HepG2 (cell line): ENCODE measurements around the gene BBS4. TPM values are rescaled to one million over a fixed set of nuclear protein-coding genes. Genes with fewer than 3 reads are reported as not detected.

Source experiments
- ATAD3A ChIP-seq: sonication (generic); formaldehyde crosslinking; IDR thresholded peaks from 2 replicates; pipeline ENCODE4 v1.4.0; 2020; ENCODE audit warnings: missing genetic modification reagents
- BRD4 ChIP-seq: sonication (generic); formaldehyde crosslinking; IDR thresholded peaks from 2 replicates; pipeline ENCODE4 v1.4.0; 2020; ENCODE audit warnings: missing genetic modification reagents
- CHD2 ChIP-seq: IDR thresholded peaks from 2 replicates; pipeline ENCODE4 v1.6.1; 2011; ENCODE audit warnings: low read depth, low read length, improper control_type of control experiment
- HOXA3 ChIP-seq: sonication (generic); formaldehyde crosslinking; IDR thresholded peaks from 2 replicates; pipeline ENCODE4 v1.5.0; 2020; ENCODE audit warnings: missing genetic modification reagents
- HOXD1 ChIP-seq: sonication (generic); formaldehyde crosslinking; IDR thresholded peaks from 2 replicates; pipeline ENCODE4 v1.5.0; 2020; ENCODE audit warnings: missing genetic modification reagents
- MXD1 ChIP-seq: sonication (generic); formaldehyde crosslinking; IDR thresholded peaks from 2 replicates; pipeline ENCODE4 v1.4.0; 2020; ENCODE audit warnings: mild to moderate bottlenecking, missing genetic modification reagents
- PAWR ChIP-seq: sonication (generic); formaldehyde crosslinking; IDR thresholded peaks from 2 replicates; pipeline ENCODE4 v1.4.0; 2020; ENCODE audit warnings: missing genetic modification reagents, mild to moderate bottlenecking, borderline replicate concordance
- REPIN1 ChIP-seq: sonication (generic); formaldehyde crosslinking; IDR thresholded peaks from 2 replicates; pipeline ENCODE4 v1.8.0; 2022; ENCODE audit warnings: missing genetic modification reagents, low read depth, mild to moderate bottlenecking, borderline replicate concordance
- REXO4 ChIP-seq: sonication (generic); formaldehyde crosslinking; IDR thresholded peaks from 2 replicates; pipeline ENCODE4 v1.8.0; 2022; ENCODE audit warnings: missing genetic modification reagents, mild to moderate bottlenecking, borderline replicate concordance
- SIN3B ChIP-seq: fragments of 150-350 bp; IDR thresholded peaks from 2 replicates; pipeline ENCODE4 v1.6.1; 2014; ENCODE audit warnings: low read length
- SP140L ChIP-seq: sonication (generic); formaldehyde crosslinking; IDR thresholded peaks from 2 replicates; pipeline ENCODE4 v1.4.0; 2020; ENCODE audit warnings: missing genetic modification reagents, borderline replicate concordance
- ZBTB33 ChIP-seq: sonication (generic); formaldehyde crosslinking; IDR thresholded peaks from 2 replicates; pipeline ENCODE4 v1.4.0; 2020; ENCODE audit warnings: missing genetic modification reagents
- ZKSCAN1 ChIP-seq: fragments of 150-350 bp; IDR thresholded peaks from 2 replicates; pipeline ENCODE4 v1.6.1; 2014; ENCODE audit warnings: low read length
- ZMAT3 ChIP-seq: sonication (generic); formaldehyde crosslinking; conservative IDR thresholded peaks from 2 replicates; pipeline ENCODE4 v1.7.0; 2021; ENCODE audit warnings: missing genetic modification reagents
- ZNF280D ChIP-seq: sonication (generic); formaldehyde crosslinking; IDR thresholded peaks from 2 replicates; pipeline ENCODE4 v1.5.1; 2020; ENCODE audit warnings: mild to moderate bottlenecking, missing genetic modification reagents
- ZNF317 ChIP-seq: sonication (generic); formaldehyde crosslinking; IDR thresholded peaks from 2 replicates; pipeline ENCODE4 v1.5.0; 2020; ENCODE audit warnings: mild to moderate bottlenecking, missing genetic modification reagents
- ZNF556 ChIP-seq: sonication (generic); formaldehyde crosslinking; IDR thresholded peaks from 2 replicates; pipeline ENCODE4 v1.4.0; 2020; ENCODE audit warnings: mild to moderate bottlenecking, missing genetic modification reagents, borderline replicate concordance
- ZNF577 ChIP-seq: sonication (generic); formaldehyde crosslinking; IDR thresholded peaks from 2 replicates; pipeline ENCODE4 v1.4.0; 2020; ENCODE audit warnings: mild to moderate bottlenecking, low read depth, missing genetic modification reagents, borderline replicate concordance
- polyA plus RNA-seq, 8 experiments: library from polyadenylated mRNA; depleted of rRNA in 3 of 8; stranded (reverse) in 7 of 8; unstranded in 1 of 8; fragments of >200 nt; fragmentation: Illumina TruSeq in 4 of 8; extraction: Trizol in 4 of 8; gene quantifications; 2 replicates each; pipeline versions ENCODE4 v1.2.1 to v1.2.3, GENCODE V29; 2011 to 2016; ENCODE audit warnings: low read depth in 4 of 8, missing spikeins in 1 of 8, mixed read lengths in 1 of 8; ENCODE audit not compliant: insufficient read depth in 1 of 8
- total RNA-seq, 5 experiments: library from RNA; depleted of rRNA; stranded (reverse); fragments of >200 nt; fragmentation: Illumina TruSeq; extraction: Trizol; gene quantifications; 2 replicates each; pipeline ENCODE4 v1.2.3, GENCODE V29; 2016; ENCODE audit warnings: low read depth in 1 of 5
- TF ChIP-seq, protein P1 (sequence below): sonication (generic); formaldehyde crosslinking; IDR thresholded peaks from 2 replicates; pipeline ENCODE4 v1.4.0; 2020; ENCODE audit warnings: mild to moderate bottlenecking, missing genetic modification reagents
- TF ChIP-seq, protein P2 (sequence below): sonication (generic); formaldehyde crosslinking; IDR thresholded peaks from 2 replicates; pipeline ENCODE4 v1.4.0; 2020; ENCODE audit warnings: missing genetic modification reagents

The BBS4 gene
- total and polyA plus RNA-seq, 2 of the 13 experiments (the other 11 are each of a cell fraction or from before 2014, with no cell fraction given): 16.0 to 21.3 TPM

DNA sequence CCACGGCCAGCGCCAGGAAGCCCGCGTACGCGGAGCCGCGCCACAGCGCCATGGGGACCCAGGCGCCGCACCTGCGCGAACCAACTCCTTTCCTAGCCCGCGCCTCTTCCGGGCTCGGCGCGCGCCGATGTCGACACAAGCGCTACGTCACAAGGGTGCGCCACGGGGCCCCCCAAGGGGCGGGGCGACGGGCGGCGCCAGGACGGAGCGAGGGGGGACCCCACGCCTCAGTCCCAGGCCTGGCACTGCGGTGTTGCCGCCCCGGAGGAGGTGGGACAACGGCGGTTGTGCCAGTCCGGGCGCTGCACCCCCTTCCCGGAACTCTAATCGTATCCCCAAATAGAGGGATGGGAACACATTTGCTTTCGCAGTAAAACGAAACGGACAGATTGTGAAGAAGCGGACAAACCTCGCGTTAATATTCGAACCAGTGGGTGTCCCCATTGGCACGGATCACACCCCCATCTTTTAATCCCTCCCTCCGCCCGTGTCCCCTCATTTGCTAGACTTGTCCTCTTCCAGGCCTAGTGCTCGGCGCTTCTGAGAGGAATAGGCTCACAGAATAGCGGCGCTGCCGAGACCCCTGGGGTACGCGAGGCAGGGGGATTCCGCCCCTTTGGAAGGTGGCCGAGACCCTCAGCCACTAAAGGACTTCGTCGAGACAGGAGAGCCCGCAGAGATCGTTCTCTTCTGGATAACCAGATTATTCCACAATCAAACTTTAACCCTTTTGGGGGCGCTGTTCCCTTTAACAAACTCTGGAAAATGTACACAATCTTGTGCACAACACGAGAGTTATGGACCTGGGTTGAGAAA, 97.8 kb downstream of the BBS4 start, which contains the start of gene ADPGK (continued):
- peak; percentile 53; the same call in 1 of the 2 replicates for TF ChIP-seq BRD4 (CRISPR knock-in tag)
- TF ChIP-seq ZBTB33 (CRISPR knock-in tag): peak; percentile 37; the same call in 1 of the 2 replicates
- no peak for TF ChIP-seq PAWR (CRISPR knock-in tag)
- TF ChIP-seq, protein P1, sequence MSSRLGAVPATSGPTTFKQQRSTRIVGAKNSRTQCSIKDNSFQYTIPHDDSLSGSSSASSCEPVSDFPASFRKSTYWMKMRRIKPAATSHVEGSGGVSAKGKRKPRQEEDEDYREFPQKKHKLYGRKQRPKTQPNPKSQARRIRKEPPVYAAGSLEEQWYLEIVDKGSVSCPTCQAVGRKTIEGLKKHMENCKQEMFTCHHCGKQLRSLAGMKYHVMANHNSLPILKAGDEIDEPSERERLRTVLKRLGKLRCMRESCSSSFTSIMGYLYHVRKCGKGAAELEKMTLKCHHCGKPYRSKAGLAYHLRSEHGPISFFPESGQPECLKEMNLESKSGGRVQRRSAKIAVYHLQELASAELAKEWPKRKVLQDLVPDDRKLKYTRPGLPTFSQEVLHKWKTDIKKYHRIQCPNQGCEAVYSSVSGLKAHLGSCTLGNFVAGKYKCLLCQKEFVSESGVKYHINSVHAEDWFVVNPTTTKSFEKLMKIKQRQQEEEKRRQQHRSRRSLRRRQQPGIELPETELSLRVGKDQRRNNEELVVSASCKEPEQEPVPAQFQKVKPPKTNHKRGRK (CRISPR knock-in tag): no peak
- TF ChIP-seq ZNF280D (CRISPR knock-in tag): 0 out of 2 replicates have a peak, but pooled peaks have one; percentile 48
- TF ChIP-seq ZKSCAN1: peak; percentile 73; the same call in 1 of the 2 replicates
- no peak; the same call in 1 of the 2 replicates for TF ChIP-seq SP140L (CRISPR knock-in tag)
- 0 out of 2 replicates have a peak, but pooled peaks have one; percentile 13 for TF ChIP-seq CHD2
- peak; percentile 90 for TF ChIP-seq REPIN1 (CRISPR knock-in tag)
- peak; percentile 95 for TF ChIP-seq ZMAT3 (CRISPR knock-in tag)
- peak; percentile 98 for TF ChIP-seq HOXA3 (CRISPR knock-in tag)
- no peak for TF ChIP-seq REXO4 (CRISPR knock-in tag)
- TF ChIP-seq HOXD1 (CRISPR knock-in tag): peak; percentile 88
- TF ChIP-seq MXD1 (CRISPR knock-in tag): peak; percentile 89
- 0 out of 2 replicates have a peak, but pooled peaks have one; percentile 70 for TF ChIP-seq ATAD3A (CRISPR knock-in tag)
- peak; percentile 94 for TF ChIP-seq SIN3B
- TF ChIP-seq, protein P2, sequence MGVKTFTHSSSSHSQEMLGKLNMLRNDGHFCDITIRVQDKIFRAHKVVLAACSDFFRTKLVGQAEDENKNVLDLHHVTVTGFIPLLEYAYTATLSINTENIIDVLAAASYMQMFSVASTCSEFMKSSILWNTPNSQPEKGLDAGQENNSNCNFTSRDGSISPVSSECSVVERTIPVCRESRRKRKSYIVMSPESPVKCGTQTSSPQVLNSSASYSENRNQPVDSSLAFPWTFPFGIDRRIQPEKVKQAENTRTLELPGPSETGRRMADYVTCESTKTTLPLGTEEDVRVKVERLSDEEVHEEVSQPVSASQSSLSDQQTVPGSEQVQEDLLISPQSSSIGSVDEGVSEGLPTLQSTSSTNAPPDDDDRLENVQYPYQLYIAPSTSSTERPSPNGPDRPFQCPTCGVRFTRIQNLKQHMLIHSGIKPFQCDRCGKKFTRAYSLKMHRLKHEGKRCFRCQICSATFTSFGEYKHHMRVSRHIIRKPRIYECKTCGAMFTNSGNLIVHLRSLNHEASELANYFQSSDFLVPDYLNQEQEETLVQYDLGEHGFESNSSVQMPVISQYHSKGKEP (CRISPR knock-in tag): peak; percentile 68; the same call in 1 of the 2 replicates
- no peak for TF ChIP-seq ZNF577 (CRISPR knock-in tag)
- peak; percentile 97 for TF ChIP-seq ZNF556
- peak; percentile 83 for TF ChIP-seq ZNF317 (CRISPR knock-in tag)
